ENCODE data around the gene ELMO3. TPM values are rescaled to one million over a fixed set of nuclear protein-coding genes. Genes with fewer than 3 reads are reported as not detected.

Gene ELMO3
- total and polyA plus RNA-seq, 4 donors = 6.5 to 22.5 (median 15.5) TPM

DNA sequence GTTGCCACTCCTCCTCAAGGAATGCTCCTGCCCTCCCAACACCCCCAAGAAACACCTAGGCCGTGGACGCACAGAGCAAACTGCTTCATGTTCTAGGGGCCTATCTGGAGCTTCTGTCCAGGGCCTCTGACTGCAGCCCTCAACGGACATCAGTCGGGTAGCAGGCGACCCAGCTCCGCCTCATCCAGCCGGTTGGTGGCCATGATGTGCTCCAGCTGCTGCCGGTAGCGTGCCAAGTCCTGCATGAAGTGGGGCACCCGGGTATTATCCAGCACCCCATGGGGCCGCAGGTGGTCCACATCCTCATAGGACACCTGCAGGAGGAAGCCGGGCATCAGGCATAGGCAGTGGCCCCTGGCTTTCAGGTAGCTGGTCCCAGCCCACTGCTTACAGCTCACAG, 22.3 kb upstream of the ELMO3 start:
- H3K36me3 ChIP-seq (ENCODE audit: control insufficient read depth in 4 of 4, insufficient read depth in 4 of 4, low read length in 4 of 4) = peaks cover 0 to 1% (median 0%) of the 10 kb centered on the region in 4 donors
- H3K9ac ChIP-seq (ENCODE audit: insufficient read depth in 1 of 2, low read length in 2 of 2) = no peak overlapping the region
- 83 to 87% methylated on average over 12 of the region's 12 CpGs for WGBS, 2 donors
- DNase-seq = peak; percentile 67 to 73 (median 70)
- H3K27me3 ChIP-seq (ENCODE audit: control insufficient read depth in 3 of 3, insufficient read depth in 3 of 3, low read length in 2 of 3) = peaks cover 0 to 16% (median 13%) of the 10 kb centered on the region in 3 donors
- no peak overlapping the region for H3K4me3 ChIP-seq
- TF ChIP-seq, protein P1, sequence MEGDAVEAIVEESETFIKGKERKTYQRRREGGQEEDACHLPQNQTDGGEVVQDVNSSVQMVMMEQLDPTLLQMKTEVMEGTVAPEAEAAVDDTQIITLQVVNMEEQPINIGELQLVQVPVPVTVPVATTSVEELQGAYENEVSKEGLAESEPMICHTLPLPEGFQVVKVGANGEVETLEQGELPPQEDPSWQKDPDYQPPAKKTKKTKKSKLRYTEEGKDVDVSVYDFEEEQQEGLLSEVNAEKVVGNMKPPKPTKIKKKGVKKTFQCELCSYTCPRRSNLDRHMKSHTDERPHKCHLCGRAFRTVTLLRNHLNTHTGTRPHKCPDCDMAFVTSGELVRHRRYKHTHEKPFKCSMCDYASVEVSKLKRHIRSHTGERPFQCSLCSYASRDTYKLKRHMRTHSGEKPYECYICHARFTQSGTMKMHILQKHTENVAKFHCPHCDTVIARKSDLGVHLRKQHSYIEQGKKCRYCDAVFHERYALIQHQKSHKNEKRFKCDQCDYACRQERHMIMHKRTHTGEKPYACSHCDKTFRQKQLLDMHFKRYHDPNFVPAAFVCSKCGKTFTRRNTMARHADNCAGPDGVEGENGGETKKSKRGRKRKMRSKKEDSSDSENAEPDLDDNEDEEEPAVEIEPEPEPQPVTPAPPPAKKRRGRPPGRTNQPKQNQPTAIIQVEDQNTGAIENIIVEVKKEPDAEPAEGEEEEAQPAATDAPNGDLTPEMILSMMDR (IDR thresholded peaks at IDR 0.05; ENCODE audit: control extremely low read depth, extremely low read depth) = no peak
- no peak overlapping the region for H3K27ac ChIP-seq (ENCODE audit: low read depth in 1 of 2, low read length in 1 of 2)
- H3K4me1 ChIP-seq (ENCODE audit: control insufficient read depth in 5 of 5, insufficient read depth in 5 of 5, low read length in 5 of 5) = peaks cover 0 to 52% (median 22%) of the 10 kb centered on the region in 5 donors
- no peaks in the 10 kb centered on the region for H3K9me3 ChIP-seq (ENCODE audit: control insufficient read depth in 4 of 4, insufficient read depth in 3 of 4, low read length in 3 of 4)
- ATAC-seq (ENCODE audit: insufficient read depth, low FRiP score) = no peak

DNA sequence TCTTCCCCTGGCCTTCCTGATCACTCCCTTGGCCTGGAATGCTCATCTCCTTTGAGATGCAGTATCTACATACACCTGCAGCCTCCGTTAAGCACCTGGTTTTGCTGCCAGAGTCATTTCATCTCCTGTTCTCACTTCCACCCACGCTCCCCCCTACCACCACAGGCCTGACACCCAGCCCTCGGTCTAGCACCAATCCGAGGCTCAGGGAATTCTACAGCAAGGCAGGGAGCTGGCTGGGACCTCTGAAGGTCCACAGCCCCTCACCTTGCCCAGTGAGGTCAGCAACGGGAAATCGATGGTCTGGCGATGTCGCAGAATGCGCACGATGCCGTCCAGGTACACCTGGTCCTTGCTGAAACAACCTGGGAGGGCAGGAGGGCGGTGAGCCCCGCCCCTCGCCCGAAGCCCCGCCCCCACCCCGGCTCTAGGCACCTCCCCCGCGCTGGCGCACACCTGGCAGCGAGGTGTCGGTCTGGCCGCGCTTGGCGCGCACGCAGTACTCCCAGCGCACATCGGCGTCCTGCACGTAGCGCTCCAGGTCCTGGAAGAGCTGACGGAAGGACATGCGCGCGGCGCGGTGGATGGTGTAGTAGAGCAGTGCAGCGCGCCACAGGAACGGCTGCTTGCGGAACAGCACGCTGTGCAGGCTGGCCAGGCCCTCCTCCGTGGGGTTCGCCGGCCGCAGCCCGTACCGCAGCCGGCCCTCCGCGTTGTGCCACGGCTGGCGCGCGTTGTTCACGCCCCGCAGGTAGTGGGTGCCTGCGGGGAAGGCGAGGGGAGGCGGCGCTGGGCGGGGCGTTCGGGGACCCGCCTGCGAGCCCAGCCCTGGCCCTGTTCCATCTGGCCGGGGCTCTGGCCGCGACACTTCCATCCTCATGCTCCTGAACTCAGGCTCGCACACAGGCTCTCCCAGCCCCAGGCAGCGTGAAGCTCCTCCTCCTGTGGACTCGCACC, 20.9 kb upstream of the ELMO3 start:
- peaks cover 0 to 59% (median 22%) of the 10 kb centered on the region in 5 donors for H3K4me1 ChIP-seq (ENCODE audit: control insufficient read depth in 5 of 5, insufficient read depth in 5 of 5, low read length in 5 of 5)
- H3K36me3 ChIP-seq (ENCODE audit: control insufficient read depth in 4 of 4, insufficient read depth in 4 of 4, low read length in 4 of 4) = peaks cover 0 to 1% (median 0%) of the 10 kb centered on the region in 4 donors
- WGBS, 2 donors = 5 to 8% methylated on average over 59 to 73 of the region's 73 CpGs
- ATAC-seq (ENCODE audit: insufficient read depth, low FRiP score) (peak; percentile 60), DNase-seq (peak; percentile 72 to 85 (median 82))
- TF ChIP-seq, protein P1 (IDR thresholded peaks at IDR 0.05; ENCODE audit: control extremely low read depth, extremely low read depth) = no peak
- H3K4me3 ChIP-seq = peak overlapping the region; percentile 10
- peaks cover 0 to 8% (median 8%) of the 10 kb centered on the region in 3 donors for H3K27me3 ChIP-seq (ENCODE audit: control insufficient read depth in 3 of 3, insufficient read depth in 3 of 3, low read length in 2 of 3)
- no peaks in the 10 kb centered on the region for H3K9me3 ChIP-seq (ENCODE audit: control insufficient read depth in 4 of 4, insufficient read depth in 3 of 4, low read length in 3 of 4)
- no peak overlapping the region for H3K9ac ChIP-seq (ENCODE audit: insufficient read depth in 1 of 2, low read length in 2 of 2)
- H3K27ac ChIP-seq (ENCODE audit: low read depth in 1 of 2, low read length in 1 of 2) = peak overlapping the region in 1 of 2 donors; percentile 77

DNA sequence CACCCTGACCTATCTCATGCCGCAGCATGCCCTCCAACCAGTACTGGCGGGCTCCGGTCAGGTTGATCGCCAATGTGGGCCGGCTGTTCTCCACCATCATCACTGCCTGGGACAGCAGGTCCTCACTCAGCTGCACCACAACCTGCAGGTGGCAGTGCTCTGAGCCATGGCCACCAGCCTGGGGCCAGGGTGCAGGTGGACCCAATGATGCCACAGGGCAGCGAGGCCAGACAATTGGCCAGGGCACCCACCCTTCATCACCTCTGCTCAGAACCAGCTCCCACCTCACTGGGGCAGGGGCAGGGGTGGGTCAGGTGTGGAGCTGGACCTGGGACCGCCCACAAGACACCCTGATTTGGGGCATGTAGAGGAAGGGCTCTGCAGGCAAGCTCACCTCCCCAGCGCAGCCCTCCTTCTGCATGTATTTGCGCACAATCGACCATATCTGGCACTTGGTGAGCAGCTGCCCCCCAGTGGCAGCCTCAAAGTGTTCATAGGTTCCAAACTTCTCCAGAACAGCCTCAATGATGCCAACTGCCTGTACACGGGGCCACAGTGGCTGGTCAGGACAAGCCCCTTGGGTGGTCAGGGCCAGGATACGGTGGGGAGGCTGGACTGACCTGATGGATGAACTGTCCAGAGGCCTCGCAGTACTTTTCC, 19.4 kb upstream of the ELMO3 start:
- no peak overlapping the region for H3K4me3 ChIP-seq
- TF ChIP-seq, protein P1 (IDR thresholded peaks at IDR 0.05; ENCODE audit: control extremely low read depth, extremely low read depth) = no peak
- DNase-seq (no peak), ATAC-seq (ENCODE audit: insufficient read depth, low FRiP score) (no peak)
- peaks cover 0 to 1% (median 0%) of the 10 kb centered on the region in 4 donors for H3K36me3 ChIP-seq (ENCODE audit: control insufficient read depth in 4 of 4, insufficient read depth in 4 of 4, low read length in 4 of 4)
- no peak overlapping the region for H3K9ac ChIP-seq (ENCODE audit: insufficient read depth in 1 of 2, low read length in 2 of 2)
- H3K27ac ChIP-seq (ENCODE audit: low read depth in 1 of 2, low read length in 1 of 2) = no peak overlapping the region
- H3K9me3 ChIP-seq (ENCODE audit: control insufficient read depth in 4 of 4, insufficient read depth in 3 of 4, low read length in 3 of 4) = no peaks in the 10 kb centered on the region
- peaks cover 0 to 57% (median 19%) of the 10 kb centered on the region in 5 donors for H3K4me1 ChIP-seq (ENCODE audit: control insufficient read depth in 5 of 5, insufficient read depth in 5 of 5, low read length in 5 of 5)
- H3K27me3 ChIP-seq (ENCODE audit: control insufficient read depth in 3 of 3, insufficient read depth in 3 of 3, low read length in 2 of 3) = no peaks in the 10 kb centered on the region
- 89 to 92% methylated on average over 13 of the region's 13 CpGs for WGBS, 2 donors

Data from lung (tissue), 12 donors.